NOMO-1 treated with DMSO at 0.1 percent for 48 hours (cell line): ENCODE measurements around the gene UCHL5.
"Not testable (repeated sequence)": the region's sequence is repeated elsewhere in the genome, so short reads cannot be mapped to it uniquely, and the experiment has no call there.

Experiments
- DNase-seq: peaks from one replicate; lab custom pipeline; 2025; ENCODE audit not compliant: unreplicated experiment; lab: John Stamatoyannopoulos, UW

UCHL5 gene

DNA sequence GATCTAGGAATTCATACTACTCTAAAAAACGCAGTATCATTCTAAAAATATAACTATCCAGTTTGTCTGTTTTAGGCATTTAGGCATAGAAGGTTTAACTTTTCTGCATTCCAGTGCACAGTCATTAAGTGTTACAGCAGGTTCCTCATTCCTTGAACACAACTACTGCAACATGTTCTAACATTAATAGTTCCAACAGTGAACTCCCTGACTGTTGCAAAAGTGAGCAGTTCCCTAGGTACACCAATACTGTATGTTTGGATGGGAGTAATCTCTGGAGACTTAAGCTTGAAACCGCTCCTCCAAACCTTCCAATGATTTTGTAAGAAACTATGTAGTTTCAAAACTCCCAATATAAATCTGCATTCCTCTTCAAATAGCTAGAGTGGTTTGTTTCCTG, 46.2 kb downstream of the UCHL5 start:
- no peak for DNase-seq

DNA sequence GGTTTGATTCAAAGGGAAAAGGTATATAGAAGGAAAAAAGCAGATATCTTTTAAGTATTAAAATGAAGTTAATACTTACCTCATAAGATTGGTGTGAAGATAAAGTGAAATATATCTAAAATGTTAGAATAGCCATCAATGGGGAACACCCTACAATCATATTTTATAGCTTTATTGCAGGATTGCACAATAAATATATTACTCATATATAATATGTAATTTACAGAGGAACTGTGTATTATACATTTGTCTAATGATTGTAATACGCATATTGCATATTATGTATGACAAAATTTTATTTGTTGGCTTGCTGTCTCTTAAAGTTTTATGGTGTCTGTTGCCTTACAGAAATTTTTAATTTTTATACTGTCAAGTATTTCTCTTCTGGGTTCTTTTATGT, 47.8 kb downstream of the UCHL5 start:
- no peak for DNase-seq

DNA sequence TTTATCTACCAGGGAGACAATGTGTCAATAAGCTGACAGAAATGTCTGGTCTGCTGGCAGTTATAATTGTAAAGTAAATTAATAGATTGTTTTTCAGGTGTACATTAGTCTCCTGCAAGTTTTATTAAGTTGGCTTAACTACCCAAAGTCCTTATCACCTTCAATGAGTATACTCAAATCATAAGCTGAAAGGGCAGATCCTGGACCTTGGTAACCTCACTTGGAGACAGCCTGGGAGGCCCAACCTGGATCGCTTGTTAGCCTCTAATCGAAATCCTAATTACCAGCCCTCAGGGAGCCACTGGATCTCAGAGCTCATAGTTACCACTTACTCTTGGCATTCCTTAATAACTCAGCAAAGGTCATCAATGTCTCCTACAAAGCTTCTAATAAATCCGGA, 49.7 kb downstream of the UCHL5 start:
- no peak for DNase-seq

DNA sequence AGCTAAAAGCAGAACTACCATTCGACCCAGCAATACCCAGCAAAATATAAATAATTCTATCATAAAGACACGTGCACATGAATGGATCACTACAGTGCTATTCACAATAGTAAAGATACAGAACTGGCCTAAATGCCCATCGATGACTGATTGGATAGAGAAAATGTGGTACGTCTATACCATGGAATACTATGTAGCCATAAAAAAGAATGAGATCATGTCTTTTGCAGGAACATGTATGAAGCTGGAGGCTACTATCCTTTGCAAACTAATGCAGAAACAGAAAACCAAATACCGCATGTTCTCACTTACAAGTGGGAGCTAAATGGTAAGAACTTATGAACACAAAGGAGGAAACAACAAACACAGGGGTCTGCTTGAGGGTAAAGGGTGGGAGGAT, 53.4 kb downstream of the UCHL5 start:
- DNase-seq, result no peak

DNA sequence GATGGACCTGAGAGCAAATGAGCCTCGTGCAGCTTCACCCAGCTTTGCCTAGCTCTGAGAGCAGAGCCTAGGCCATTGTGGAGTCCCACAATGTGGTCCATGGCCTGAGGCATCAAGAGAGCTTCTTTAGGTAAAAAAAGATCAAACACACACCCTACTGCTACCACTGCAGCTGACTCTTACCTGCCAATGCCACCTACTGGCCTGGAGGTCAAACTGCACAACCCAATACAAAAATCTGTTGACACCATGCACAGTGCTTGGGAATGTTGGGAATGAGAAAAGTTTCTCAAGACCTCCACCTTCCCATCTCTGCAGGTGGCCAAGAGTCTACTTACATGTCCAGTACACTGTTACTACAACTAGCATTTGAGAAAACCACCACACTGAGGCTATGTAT, 60.6 kb downstream of the UCHL5 start:
- DNase-seq, result no peak

DNA sequence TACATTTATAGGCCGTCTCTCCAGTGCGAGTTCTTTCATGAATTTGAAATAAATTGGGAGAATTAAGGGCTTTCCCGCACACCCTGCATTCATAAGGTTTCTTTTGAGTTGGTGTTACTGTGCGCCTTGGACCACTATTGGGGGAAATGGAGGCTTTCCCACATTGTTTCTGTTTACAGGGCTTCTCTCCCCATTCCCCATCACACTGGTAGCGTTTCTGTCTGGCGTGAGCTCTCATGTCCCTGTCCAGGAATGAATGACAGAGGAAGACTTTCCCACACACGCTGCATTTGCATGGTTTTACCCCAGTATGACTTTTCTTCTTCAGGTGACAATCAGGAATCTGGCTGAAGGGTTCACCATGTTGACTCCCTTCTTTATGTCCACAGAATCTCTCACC, 65.0 kb downstream of the UCHL5 start:
- no peak for DNase-seq

DNA sequence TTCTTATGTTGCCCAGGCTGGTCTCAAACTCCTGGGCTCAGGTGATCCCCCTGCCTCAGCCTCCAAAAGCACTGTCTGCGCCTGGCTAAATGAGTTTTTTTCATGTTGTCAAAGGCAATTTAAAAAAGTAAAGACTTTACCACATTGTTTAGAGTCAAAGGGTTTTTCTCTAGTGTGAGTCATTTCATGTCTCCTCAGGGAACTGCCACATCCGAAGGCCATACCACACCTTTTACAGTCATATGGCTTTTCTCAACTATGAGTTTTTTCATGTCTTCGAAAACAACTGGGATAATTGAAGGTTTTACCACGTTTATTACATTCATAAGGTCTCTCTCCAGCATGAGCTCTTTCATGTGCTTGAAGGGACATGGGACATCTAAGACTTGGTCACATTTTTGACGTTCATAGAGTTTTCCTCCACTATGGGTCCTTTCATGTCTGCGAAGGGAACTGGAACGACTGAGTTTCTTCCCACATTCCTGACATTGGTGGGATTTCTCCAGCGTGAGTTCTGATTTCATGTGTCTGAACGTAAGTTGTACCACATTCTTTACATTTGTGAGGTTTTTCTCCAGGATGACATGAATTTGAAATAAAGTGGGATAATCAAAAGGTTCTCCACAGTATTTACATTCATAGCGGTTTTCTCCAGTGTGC, 65.6 kb downstream of the UCHL5 start:
- DNase-seq, result no peak

DNA sequence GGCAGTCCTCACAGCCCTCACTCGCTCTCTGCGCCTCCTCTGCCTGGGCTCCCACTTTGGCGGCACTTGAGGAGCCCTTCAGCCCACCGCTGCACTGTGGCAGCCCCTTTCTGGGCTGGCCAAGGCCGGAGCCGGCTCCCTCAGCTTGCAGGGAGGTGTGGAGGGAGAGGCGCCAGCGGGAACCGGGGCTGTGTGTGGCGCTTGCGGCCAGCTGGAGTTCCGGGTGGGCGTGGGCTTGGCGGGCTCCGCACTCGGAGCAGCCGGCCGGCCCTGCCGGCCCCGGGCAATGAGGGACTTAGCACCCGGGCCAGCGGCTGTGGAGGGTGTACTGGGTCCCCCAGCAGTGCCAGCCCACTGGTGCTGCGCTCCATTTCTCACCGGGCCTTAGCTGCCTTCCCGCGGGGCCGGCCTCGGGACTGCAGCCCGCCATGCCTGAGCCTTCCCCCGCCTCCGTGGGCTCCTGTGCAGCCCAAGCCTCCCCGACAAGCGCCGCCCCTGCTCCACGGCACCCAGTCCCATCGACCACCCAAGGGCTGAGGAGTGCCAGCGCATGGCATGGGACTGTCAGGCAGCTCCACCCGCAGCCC, 72.3 kb downstream of the UCHL5 start:
- not testable (repeated sequence) for DNase-seq

DNA sequence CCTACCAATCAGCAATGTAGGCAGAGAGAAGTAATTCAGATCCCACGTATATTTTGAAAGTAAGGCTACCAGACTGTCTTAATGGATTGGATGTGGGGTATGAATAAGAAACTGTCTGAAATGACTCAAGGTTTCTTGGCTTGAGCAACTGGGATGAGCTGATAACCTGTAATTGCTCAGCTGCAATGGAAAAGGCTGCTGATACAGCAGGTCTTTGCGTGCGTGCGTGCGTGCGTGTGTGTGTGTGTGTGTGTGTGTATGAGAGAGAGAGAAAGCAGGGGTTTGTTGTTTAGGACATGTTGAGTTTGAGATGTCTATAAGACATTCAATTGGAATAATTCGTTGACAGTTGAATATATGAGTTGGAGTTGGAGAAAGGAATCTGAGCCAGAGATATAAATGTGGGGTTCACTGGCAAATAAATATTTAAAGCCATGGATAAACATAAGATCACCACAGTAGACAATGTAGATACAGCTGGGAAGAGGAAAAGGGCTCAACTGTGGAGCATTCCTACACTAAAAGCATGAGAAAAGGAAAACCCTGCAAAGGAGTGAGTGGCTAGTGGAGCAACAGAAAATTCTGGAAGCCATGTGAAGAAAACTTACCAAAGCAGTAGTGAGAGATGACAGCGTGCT, 72.9 kb downstream of the UCHL5 start:
- no peak for DNase-seq

DNA sequence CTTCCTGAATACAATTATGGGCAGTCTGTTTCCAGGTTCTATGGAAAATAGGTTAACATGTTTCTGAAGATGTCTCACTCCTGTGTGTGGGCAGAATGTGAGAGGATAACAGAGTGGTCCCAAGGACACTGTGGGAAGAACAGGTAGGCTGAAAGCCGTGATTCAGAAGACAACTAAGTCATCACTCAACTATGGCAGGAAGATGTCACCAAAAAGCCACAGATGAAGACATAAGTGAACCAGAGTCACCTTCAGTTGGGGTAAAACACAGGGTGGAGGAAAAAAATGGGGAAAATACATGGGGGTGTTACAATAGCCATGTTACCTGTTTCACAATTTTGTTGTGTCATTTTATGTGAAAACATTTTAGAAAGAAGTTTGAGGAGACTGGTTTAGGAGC, 75.1 kb downstream of the UCHL5 start:
- no peak for DNase-seq

DNA sequence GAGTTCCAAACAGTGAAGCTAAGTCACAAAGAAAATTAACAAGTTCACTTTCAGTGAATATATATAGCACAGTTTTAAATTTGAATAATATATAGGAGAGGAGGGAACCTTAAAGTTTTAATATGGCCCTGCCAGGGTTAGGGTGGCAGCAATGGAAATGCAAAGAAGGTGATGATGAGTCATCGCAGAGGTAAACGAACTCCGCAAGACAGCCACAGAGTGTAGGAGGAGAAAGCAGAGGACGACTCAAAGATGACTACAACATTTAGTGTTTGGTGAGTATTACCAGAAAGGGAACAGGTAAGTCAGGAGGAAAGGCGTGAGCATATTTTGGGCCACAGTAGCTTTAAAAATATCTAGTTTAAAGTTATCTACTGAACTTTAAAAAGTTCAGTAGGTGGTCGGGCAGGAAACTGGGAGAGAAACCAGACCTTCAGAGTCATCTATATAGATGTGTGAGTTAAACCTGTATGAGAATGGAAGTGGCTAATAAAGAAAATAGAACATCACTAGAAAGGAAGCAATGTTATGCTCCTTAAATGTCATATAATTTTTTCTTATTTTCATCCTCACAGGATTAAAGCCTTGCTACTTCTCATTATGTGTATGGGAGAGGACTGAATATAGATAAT, 75.7 kb downstream of the UCHL5 start:
- no peak for DNase-seq

DNA sequence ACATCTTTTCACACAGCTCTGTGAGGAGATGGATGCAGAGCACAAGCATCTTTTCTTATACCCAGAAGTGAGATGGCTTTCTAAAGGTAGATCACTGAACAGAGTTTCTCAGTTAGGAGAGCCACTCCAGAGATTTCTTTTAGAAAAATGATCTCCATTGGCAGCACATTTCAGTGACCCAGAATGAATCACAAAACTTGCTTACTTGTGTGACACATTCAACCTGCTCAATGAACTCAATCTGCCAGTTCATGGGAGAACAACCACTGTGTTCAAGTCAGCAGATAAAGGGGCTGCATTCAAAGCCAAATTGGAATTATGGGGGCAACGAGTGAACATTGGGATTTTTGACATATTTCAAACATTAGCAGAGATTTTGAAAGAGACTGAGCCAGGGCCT, 78.3 kb downstream of the UCHL5 start:
- DNase-seq, result no peak

DNA sequence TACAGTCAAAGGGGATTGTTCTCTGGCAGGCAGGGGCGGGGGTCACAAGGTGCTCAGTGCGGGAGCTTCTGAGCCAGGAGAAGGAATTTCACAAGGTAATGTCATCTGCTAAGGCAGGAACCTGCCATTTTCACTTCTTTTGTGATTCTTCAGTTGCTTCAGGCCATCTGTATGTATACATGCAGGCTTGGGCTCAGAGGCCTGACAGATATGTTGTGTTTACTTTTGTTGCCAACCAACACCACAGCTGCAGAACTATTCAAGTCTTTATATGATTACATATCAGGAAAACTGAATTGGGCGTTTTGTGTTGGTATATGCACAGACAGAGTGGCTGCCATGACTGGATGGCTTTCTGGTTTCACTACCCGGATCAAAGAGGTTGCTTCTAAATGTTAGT, 78.8 kb downstream of the UCHL5 start:
- not testable (repeated sequence) for DNase-seq

DNA sequence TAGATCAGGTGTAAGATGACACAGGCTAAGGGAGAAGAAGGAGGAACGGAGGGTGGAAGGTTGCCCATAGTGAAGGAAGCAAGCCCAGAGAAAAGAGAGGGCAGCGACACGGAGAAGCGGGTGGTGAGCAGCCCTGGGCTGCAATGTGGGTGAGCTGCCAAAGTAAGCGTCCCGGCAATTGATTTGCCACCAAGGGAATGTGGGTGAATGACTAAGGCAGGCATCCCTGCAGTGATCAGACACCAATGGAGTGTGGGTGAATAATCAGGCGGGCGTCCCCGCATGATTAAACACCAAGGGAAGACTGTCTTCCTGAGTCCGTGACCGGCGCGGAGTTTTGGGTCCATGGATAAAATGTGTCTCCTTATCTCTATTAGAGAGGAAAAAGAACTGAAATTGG, 79.6 kb downstream of the UCHL5 start:
- no peak for DNase-seq

DNA sequence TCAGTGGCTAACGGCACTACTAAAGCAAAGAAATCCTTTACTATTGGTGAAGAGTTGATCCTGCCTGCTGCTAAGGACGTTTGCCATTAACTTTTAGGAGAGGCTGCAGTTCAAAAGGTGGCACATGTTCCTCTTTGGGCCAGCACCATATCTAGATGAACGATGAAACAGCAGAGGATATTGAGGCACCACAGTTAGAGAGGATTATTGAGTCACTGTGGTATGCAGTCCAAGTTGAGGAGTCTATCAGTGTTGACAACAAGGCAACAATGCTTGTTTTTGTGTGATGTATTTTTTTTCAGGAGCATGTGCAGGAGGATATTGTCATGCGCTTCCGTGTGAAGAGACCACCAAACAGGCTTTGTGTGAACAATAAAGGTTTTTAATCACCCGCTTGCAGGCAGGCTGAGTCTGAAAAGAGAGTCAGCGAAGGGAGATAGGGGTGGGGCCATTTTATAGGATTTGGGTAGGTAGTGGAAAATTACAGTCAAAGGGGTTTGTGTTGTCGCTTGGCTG, 80.9 kb downstream of the UCHL5 start:
- no peak for DNase-seq

DNA sequence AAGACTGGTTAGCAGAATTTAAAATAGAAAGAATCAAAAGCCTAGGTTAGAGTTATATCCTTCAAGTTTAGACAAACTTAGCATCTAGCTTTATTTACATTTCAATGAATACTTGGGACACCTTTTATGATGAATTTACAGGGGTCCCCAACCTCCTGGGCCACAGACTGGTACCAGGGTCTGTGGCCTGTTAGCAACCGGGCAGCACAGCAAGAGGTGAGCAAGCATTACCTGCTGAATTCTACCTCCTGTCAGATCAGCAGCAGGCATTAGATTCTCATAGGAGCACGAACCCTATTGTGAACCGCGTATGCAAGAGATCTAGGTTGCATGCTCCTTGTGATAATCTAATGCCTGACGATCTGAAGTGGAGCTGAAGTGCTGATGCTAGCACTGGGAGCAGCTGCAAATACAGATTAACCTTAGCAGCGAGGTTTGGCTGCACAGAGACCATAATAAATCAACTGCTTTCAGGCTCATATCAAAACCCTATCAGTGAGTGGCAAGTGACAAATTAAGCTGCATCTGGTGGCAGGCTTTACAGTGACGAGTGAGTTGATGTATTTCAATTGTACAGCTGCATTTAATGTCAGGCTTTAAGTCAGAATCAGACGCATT, 82.0 kb downstream of the UCHL5 start:
- no peak for DNase-seq

DNA sequence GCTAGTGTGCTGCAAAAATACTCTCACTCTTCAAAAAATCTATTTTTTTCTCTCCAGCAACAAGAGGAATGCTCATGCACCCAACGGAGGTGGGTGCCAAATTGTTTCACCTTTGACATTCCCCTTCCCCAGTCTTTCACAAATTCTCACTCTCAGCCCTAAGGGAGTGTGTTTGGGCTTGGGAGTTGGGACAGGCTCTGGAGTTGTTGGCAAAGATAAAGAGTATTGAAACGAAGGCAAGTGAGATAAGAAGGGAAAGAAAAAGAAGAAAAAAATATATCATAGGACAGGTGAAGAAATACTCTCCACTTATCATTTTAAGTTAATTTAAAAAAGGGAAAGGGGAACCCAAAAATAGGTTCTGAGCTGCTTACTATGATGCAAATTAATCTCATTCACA, 82.6 kb downstream of the UCHL5 start:
- DNase-seq, result no peak

DNA sequence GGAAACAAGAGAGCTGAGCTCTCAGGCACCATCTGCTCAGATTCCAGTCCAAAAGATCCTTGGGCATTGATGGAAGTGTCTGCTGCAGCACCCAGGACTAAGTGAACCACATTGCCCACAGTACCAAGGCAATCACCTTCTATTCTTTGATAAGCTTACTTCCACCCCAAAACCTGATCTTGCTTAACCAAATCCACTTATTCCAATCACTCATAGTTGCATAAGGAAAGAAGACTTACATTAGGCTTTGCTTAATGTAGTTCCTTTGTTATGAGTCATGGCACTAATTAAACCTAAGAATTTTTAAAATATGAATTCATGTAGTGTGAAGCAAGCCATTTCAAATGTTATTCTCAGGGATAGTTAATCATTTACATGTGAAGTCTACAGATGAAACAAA, 84.5 kb downstream of the UCHL5 start:
- DNase-seq, result no peak

DNA sequence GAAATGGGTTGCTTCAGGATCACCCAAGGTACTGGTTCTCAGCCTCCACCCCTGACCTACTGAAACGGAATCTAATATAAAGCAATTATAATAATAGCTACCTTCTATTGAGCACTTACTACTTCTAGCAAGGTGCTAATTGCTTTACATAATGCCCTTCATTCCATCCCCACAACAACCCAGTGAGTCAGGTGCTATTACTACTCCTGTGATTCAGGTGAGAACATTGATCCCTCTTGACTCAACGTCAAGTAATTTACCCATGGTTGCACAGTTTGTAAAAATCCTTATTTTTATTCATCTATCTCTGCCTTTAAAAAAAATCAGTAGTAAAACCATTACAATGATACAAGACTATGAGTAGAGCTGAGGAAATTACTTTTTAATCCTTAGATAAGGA, 85.2 kb downstream of the UCHL5 start:
- no peak for DNase-seq

DNA sequence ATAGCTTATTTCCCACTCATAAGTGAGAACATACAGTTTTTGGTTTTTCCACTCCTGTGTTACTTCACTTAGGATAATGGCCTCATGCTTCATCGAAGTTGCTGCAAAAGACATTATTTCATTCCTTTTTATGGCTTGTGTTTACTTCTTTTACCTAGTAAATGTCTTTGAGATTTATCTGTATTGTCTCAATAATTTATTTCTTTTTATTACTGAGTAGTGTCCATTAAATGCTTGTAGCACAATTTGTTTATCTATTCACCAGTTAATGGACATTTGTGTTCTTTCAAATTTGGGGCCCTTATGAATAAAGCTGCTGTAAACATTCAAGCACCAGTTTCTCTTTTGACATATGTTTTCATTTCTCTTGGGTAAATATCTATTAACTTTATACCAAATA, 86.0 kb downstream of the UCHL5 start:
- DNase-seq, result no peak

DNA sequence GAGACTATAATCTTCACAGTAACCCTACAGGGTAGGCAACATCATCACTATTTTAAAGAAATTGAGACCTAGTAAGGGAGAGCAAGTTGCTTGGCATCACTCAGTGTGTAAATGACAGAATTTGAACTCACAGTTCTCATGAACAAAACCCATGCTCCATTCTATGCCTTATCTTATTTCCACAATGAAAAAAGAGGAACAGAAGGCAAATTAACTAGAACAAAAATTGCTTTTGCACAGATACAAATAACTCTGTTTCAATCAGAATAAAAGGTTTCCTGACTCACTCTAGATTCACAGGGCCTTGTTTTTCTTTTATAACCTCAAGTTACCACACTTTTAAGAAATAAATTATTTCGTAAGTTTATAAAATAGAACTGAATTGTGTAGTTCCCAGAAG, 90.1 kb downstream of the UCHL5 start:
- no peak for DNase-seq

DNA sequence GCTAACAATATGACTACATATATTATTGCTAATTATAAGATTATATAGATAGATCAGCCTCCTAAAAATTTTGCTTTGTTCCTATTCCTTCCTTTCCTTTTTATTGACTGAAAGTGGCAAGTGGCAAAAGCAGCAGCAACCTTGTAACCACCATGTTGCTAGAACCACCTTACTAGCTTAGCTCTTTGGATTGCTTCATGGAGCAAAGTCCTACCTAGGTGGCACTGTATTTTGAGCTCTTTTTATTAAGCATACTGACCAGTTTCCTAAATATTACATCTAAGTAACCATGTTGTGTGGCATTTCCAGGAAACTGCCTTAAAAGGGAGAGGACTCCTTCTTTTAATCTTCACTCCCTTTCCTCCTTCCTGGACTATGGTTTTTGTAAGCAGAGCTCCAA, 90.8 kb downstream of the UCHL5 start:
- no peak for DNase-seq
